Left renal cortex interstitium (tissue), 4 donors: ENCODE results near the gene CCN2. TPM values are rescaled to one million over a fixed set of nuclear protein-coding genes. Genes with fewer than 3 reads are reported as not detected.
"Not testable (repeated sequence)": the region's sequence is repeated elsewhere in the genome, so short reads cannot be mapped to it uniquely, and the experiment has no call there.

Experiments used
- DNase-seq, 4 donors: peaks; one replicate each; pipeline ENCODE4 v3.0.0-alpha.2; 2013; ENCODE audit warnings: low read depth in 4 of 4, low spot score in 2 of 4, missing footprints in 1 of 4
- polyA plus RNA-seq, 4 donors: library from polyadenylated mRNA; unstranded; fragments of 120-200 nt; gene quantifications; one replicate each; pipeline ENCODE4 v1.2.1, GENCODE V29; 2013; ENCODE audit not compliant: insufficient read length in 4 of 4

CCN2 gene
- polyA plus RNA-seq, 4 donors, result 182 to 285 (median 213) TPM

GRCh38 chr6:131914967-131915751 lies 36.0 kb downstream of the CCN2 start:
- DNase-seq, result peak in 3 of 4 donors; percentile 32 to 73 (median 39)

- DNase-seq, result no peak
Measured at GRCh38 chr6:131914234-131914633, 36.9 kb downstream of the CCN2 start.

GRCh38 chr6:131911951-131912350 lies 39.2 kb downstream of the CCN2 start:
- DNase-seq, result no peak

GRCh38 chr6:131910956-131911355 lies 40.2 kb downstream of the CCN2 start:
- no peak for DNase-seq

- no peak for DNase-seq
Measured at GRCh38 chr6:131910219-131910589, 41.0 kb downstream of the CCN2 start.

- DNase-seq, result peak in 2 of 4 donors; percentile 64 to 79
Measured at GRCh38 chr6:131909408-131910218, 41.6 kb downstream of the CCN2 start.

- DNase-seq, result not testable (repeated sequence)
Measured at GRCh38 chr6:131908787-131909186, 42.4 kb downstream of the CCN2 start.

GRCh38 chr6:131903734-131904133 lies 47.4 kb downstream of the CCN2 start:
- not testable (repeated sequence) for DNase-seq

GRCh38 chr6:131901326-131901873 lies 49.8 kb downstream of the CCN2 start:
- not testable (repeated sequence) for DNase-seq

GRCh38 chr6:131900231-131900630 lies 50.9 kb downstream of the CCN2 start:
- no peak for DNase-seq

- DNase-seq, result no peak
Measured at GRCh38 chr6:131898718-131899117, 52.5 kb downstream of the CCN2 start.

Other genes with a start within 250 kb of the CCN2 start
- not detected for gene OR2A4, start 250.0 kb downstream of the CCN2 start, polyA plus RNA-seq
- gene CTAGE9, start 240.4 kb downstream of the CCN2 start, polyA plus RNA-seq, result under 1 TPM in 3 of 4 donors, not detected in 1; 0.36 to 0.53 (median 0.40) TPM
- 10 to 100 TPM; 18.3 to 27.7 (median 20.3) TPM for gene ENPP1, start 143.4 kb downstream of the CCN2 start, polyA plus RNA-seq